NCI-H524 treated with DMSO at 0.1 percent for 48 hours (cell line): ENCODE data around the gene BDKRB2.
A peak's percentile ranks its signal among the peaks of the same experiment; 100 is the strongest.
"Not testable (repeated sequence)": the region's sequence is repeated elsewhere in the genome, so short reads cannot be mapped to it uniquely, and the experiment has no call there.

ENCODE experiments used
- DNase-seq: peaks from one replicate; lab custom pipeline; 2025; lab: John Stamatoyannopoulos, UW

Gene BDKRB2

DNA sequence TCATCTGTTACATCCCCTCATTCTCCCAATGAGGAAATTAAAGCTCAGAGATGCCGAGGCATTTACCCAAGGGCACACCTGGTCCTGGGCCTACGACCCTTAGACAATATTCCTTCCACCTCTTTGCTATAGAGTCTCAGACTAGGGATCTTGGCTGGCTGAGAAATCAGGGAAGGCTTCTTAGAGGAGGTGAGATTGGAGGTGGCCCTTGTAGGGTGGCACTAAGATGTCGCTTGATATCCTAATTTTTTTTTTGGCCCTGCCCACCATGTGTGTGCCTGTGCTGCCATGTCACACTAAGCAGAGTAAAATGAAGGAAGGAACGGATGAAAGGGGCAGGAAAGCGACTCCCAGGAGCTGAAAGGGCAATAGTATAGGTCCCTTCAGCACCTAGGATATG is 20.6 kb downstream of the BDKRB2 start:
- DNase-seq, result no peak

DNA sequence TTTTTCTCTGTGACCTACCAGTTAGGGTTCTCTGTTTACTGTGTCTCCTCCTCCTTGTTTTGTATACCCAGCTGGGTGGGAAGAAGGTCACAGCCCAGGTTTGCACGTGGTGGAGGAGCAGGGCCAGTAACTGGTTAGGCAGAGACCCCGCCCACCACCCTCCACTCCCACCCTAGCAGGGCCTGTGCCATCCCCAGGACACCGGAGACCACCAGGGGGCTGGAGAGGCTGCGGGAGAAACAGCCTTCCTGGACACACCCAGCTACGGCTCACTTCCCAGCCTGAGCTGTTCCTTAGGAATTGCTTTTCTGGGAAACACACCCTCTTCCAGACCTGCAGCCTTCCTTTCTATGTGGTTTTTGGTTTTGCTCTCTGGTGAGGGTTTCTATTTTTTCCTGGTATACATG is 21.1 kb downstream of the BDKRB2 start:
- no peak for DNase-seq

DNA sequence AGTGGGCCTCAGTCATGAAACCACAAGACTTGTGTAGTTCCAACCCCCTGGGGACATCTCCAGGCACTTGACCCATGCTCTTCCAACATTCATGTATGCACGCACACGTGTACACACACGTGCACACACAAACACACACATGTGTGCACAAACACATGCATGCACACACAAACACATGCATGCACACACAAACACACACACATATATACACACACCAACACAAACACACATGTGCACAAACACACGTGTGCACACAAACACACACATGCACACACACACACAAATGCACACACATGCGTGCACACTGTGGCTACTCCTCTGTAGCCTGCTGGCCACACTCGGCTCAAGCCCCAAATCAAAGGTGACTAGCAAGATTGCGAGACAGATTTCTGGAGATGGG is 22.8 kb downstream of the BDKRB2 start:
- DNase-seq, result no peak

DNA sequence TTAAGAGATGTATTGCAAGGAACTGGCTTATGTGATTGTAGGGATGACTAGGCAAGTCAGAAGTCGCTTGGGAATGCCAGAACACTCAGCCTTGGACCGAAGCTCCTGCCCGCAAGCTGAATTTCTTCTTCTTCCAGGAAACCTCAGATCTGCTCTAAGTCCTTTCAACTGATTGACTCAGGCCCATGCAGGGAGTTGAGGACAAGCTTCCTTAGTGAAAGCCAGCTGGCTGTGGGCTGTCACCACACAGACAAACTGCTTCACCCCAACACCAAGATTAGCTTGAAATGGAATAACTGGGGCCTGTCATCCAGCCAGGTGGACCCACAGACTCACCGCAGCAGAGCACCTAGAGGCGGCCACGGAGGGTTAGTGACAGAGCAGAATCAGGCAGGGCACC is 24.7 kb downstream of the BDKRB2 start:
- no peak for DNase-seq

DNA sequence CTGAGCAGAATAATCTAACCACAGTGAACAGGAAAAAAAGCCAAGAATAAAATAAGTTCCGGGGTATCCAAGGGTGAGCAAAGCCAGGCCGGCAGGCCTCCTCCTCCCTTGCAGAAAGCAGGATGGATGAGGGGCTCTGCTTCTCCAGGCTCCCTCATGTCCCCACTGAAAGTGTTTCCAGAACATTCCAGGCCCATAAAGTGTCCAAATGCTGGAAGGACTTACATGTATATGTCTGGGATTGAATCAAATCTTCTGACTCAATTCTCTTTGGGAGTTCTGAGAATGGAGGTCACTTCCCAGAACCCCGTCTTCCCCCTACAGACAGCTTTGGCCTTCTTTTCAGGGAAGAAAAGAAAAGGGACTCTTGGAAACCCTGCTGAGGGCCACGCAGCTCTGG is 26.4 kb downstream of the BDKRB2 start:
- DNase-seq, result no peak

DNA sequence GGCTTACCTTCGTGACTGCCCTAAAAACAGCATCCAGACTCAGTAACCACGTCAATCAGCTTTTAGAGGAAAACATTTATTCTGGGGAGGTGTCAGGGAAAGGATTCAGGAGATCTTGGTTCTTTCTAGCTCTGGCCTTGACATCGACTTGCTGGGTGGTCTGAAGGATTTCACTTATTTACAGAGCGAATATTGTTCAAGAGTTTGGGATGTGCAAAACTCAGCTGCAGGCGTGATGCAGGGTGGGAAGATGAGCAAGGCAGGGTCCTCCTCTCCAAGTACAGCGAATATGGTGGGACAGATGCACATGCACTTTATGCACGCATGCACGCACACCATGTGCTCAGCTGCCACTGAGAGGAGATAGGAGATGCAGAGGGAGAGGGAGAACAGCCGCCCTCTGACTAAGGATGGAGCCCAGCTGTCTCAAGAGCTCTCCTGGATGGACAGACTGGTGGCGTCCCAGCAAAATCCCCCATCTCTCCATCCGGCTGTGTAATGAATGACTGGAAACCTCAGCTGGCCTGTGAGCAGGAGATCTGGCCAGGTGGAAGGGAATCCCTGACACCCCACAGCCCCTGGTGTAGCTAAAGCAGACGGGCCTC is 27.0 kb downstream of the BDKRB2 start:
- DNase-seq, result peak; percentile 79

DNA sequence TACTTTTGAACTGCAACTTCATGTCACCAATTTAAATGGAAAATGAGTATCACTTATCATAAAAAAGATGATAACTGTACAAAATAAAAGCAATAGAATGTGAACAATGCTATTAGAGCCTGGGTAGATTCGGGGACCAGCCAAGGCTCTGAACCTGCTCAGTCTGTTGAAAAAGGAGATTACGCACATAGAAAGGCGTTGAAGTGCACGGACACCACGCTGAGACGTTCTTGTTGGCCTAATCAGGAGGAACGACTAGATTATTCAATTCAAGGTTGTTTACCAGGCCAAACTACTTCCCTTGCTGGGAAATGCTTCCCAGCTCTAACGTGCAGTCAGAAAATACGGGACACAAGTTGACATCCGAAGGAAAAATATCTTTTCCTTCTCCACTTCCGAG is 27.9 kb downstream of the BDKRB2 start:
- no peak for DNase-seq

DNA sequence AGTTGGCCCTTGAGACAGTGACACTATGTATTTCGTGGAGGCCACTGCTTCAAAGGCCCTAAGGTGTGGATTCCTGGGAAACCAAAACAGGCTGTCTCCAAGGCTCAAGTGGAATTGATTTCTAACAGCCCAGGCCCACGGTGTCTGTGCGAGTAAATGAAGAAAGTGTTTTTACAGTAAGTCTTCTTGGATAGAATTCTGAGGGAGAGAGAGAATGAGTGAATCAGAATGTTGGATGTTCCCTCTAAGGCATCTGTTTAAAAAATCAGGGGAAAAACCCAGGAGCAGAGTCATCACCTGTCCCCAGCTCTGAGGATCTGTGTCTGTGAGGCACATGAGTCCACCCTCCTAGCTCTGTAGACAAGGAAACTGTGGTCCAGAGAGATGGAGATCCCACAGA is 29.0 kb downstream of the BDKRB2 start:
- no peak for DNase-seq

DNA sequence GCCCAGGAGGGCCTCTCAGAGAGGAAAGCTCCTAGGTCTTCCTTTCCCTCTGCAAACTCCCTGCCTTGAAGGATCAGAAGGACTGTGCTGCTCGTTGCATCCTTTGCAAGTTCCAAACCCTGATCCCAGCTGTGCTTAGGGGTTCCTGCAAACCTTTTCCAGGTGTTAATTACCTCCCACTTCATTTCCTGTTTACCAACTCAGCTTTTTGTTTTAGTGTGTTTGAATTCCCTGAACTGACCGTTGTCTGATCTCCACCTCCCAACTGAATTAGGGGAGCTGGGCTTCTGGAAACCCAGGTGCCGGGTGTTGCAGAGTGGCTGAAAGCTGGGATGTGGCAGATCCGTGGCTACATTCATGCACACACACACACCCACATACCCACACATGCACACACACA is 30.8 kb downstream of the BDKRB2 start:
- DNase-seq, result no peak

DNA sequence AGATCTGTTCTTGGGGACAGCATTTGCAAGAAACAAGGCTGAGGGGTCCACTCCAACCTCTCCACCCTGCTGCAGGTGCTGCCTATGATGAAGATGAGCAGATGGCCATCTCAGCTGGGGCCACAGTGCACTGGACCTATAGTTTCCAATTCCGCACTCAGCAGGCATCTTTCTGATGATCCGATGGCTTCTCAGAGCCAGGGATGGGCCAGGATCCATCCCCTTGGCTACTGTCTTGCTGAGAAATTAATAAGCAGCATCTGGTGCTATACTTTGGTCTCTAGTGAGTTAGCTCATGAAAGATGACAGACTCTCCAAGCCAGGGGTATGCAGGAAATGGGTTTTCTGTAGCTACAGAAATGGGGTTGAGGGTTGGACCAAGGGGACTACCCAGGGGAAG is 33.0 kb downstream of the BDKRB2 start:
- DNase-seq, result no peak

DNA sequence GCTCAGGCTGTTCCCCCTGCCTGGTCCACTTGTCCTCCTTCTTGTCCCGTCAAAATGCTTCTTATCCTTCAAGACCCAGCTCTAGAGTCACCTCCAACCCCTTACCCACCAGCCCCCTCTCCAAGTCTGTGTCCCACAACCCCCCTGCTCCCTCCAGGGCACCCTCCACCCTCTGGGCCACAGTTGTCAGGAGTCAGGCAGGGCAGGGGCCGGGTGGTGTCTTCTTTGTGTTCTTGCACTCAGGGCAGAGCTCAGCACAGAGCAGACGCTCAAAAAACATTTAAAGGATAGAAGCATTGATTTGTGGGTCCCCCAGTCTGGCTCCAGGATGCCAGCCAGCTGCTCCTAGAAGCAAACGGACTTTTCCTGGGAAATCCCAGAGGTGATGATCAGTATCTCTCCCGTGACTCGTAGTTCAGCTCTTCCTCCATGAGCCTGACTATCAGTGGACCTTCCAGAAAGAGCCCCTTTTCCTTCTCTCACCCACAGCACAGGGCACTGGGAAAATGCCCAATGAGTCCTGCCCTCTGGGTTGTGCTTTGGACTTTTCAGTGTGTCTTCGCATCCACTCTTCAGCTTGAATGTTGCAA is 34.1 kb downstream of the BDKRB2 start:
- no peak for DNase-seq

DNA sequence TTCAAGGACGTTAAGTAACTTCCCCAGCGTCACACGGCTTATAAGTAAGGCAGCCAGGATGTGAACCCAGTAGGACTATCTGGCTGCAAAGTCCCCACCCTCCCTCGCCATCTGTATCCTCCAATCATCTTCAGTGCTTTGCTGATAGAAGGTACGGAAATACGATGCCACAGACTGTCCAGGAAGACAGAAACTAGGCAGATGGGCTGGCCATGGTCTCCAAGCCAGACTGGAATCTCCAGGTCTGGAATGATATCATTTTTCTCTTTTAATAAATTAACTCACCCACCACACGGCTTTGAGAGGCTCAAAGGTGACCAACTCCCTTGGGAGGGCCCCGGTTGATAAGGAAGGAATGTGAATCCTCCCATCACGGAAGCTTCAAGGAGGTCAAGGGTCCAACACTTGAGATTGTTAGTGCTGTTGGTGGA is 35.1 kb downstream of the BDKRB2 start:
- DNase-seq, result no peak

DNA sequence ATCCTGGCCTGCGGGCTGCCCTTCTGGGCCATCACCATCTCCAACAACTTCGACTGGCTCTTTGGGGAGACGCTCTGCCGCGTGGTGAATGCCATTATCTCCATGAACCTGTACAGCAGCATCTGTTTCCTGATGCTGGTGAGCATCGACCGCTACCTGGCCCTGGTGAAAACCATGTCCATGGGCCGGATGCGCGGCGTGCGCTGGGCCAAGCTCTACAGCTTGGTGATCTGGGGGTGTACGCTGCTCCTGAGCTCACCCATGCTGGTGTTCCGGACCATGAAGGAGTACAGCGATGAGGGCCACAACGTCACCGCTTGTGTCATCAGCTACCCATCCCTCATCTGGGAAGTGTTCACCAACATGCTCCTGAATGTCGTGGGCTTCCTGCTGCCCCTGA is 36.0 kb downstream of the BDKRB2 start:
- DNase-seq, result no peak

DNA sequence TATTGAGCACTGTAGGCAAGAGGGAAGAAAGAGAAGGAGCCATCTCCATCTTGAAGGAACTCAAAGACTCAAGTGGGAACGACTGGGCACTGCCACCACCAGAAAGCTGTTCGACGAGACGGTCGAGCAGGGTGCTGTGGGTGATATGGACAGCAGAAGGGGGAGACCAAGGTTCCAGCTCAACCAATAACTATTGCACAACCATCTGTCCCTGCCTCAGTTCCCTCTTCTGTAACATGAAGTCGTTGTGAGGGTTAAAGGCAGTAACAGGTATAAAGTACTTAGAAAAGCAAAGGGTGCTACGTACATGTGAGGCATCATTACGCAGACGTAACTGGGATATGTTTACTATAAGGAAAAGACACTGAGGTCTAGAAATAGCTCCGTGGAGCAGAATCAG is 37.5 kb downstream of the BDKRB2 start:
- no peak for DNase-seq

DNA sequence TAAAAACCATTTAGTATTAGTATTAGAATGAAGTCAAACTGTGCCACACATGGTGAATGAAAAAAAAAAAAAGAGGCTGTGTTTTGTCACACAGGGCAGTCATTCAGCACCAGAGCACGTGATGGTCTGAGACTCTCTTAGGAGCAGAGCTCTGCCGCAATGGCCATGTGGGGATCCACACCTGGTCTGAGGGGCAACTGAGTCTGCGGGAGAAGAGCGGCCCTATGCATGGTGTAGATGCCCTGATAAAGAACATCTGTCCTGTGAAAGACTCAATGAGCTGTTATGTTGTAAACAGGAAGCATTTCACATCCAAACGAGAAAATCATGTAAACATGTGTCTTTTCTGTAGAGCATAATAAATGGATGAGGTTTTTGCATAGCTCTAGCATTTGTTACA is 39.1 kb downstream of the BDKRB2 start:
- no peak for DNase-seq

DNA sequence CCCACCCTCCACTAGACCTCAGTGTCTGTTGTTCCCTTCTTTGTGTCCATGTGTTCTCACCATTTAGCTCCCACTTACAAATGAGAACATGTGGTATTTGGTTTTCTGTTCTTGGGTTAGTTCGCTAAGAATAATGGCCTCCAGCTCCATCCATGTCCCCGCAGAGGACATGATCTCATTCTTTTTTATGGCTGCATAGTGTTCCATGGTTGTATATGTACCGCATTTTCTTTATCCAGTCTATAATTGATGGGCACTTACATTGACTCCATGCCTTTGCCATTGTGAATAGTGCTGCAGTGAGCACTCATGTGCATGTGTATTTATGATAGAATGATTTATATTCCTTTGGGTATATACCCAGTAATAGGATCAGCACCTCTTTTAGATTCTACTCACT is 40.4 kb downstream of the BDKRB2 start:
- not testable (repeated sequence) for DNase-seq

DNA sequence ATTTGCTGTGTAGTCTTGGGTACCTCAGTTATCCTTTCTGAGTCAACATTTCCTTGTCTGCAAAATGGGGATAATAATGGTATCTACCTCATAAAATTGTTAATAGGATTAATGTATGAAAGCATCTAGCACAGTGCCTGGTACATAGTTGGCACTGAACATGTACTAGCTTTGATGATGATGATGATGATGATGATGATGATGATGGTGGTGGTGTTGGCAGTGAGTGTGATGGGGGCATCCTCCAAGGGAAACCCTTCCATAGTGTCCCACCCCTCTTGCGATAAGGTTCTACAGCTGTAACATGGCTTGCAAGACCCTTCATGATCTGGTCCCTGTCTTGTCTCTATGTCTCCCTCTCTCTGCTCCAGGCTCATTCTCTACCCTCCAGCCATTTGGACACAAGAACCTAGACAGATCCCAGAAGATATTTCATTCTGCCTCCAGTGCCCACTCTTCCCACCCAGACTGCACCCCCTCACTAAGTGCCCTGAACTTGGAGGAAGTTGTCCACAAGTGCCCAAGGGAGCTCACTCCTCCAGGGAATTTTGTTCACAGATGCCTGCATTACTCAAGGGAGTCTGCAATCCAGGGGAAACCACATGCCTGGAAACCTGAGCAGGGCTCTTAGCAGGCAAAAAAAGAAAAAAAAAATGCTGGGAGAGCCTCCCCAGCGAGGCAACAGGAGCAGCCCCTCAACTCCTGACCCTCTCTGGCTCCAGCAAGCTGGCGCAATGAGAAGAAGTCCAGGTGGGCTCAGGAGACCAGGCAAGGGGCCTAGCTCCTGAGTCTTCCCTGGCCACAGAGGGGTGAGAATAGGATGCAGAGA is 41.3 kb downstream of the BDKRB2 start:
- no peak for DNase-seq

DNA sequence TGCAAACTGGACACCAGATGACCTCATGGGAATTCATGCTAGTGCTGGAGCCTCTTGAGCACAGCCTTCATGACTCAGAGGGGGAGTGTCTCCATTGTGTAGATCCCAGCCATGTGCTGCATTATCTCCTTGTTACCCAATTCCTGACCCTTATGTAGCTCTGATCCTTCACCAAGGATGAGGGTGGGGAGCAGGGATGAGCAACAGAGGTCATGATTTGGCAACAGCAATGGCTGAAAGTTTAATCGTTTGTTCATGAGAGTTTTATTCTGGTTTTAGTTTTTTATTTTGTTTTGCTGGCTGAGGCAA is 41.9 kb downstream of the BDKRB2 start:
- DNase-seq, result no peak

DNA sequence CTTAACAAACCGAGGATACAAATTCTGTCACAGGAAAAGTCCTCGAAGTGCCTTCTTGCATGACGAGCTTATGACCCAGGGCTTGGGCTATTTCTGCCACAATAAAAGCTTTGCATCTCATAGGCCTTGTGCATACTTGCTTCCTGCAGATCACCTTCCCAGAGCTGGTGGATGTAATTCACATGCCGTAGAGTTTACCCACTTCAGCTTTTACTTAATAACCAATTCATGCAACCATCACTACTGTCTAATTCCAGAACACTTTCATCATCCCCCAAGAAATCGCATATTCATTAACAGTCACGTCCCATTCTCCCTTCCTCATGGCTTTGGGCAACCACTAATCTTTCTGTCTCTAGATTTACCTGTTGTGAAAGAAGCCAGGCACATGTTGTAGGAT is 42.4 kb downstream of the BDKRB2 start:
- DNase-seq, result no peak

DNA sequence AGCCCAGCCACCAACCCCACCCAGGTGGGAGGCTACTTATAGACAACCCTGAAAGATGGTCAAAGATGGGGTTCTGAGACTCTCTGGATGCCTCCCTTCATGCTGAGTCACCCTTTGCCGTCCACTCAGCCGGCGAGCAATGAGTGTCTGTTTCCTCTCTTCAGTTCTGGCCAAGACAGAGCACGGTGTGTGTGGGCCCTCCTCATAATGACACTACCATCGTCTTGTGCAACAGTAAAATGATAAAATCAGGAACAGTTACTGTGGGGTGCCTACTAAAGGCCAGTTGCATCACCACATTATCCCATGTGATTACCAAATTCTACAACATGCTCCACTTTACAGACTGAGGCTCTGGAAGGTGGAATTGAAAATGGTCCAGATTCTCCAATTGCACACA is 44.4 kb downstream of the BDKRB2 start:
- no peak for DNase-seq

DNA sequence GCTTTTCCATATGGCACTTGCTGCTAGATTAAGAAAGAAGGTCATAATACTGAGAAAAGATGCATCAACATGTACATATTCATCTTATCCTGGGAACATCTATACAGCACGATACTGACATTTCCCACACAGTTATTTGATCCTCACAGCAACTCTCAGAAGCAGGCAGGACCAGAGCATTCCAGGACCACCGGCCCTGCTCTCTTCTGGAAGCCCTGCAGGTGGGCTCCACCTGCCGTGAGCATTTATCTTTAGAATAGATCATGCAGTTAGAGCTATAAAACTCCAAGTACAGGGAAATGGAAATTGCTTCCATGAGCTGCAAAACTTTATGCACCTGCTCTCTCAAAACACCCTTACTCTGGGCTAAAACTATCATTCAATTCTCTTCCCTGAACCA is 45.8 kb downstream of the BDKRB2 start:
- DNase-seq, result no peak

DNA sequence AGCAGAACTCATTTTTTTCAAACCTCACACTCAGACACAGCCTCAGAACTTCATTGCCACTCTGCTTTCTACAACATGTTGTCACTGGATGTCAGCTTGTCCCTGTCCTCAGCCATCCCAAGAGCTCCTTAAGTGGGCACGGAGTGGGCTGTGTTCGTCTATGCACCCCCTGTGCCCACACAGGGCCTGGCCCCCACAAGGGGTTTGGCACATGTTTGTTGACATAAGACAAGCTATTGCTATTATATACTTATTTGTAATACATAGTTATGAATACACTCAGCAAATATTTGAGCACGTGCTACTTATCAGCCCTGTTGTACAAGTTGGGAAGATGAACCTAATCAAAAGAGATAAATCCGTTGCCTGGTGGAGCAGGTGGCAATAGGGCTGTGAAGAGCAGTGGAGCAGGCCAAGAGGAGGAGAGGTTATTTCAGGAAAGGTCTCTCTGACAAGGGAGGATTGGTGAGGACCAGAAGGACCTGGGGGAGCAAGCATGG is 47.1 kb downstream of the BDKRB2 start:
- no peak for DNase-seq

DNA sequence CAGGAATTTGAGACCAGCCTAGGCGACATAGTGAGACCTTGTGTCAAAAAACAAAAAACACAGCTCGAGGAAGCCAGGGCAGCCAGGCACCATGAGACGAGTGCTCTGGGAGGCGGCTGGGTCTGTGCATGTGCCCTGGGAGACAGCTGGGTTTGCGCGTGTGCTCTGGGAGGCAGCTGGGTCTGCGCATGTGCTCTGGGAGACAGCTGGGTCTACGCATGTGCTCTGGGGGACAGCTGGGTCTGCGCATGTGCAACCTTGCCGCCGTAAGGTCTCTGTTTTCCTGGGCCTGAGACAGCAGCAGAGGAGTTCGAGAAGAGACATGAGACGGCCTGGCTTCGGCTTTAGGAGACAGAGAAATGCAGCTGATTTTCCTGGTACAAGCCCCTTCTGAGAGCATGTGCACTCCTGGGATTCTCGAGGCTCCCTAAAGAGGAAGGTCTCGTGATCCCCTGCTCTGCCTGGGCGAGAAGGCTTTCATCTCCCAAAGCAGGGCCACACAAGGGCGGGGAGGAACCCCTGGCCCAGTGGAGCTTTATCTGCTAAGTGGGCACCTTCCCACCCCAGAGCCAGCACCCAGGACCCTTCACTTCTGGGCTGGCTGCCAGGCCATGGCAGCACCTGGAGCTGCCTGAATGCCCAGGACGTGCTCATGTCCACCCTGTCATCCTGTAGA is 47.8 kb downstream of the BDKRB2 start:
- DNase-seq, result peak; percentile 85
